ENCODE data around the gene SLC25A10.

DNA sequence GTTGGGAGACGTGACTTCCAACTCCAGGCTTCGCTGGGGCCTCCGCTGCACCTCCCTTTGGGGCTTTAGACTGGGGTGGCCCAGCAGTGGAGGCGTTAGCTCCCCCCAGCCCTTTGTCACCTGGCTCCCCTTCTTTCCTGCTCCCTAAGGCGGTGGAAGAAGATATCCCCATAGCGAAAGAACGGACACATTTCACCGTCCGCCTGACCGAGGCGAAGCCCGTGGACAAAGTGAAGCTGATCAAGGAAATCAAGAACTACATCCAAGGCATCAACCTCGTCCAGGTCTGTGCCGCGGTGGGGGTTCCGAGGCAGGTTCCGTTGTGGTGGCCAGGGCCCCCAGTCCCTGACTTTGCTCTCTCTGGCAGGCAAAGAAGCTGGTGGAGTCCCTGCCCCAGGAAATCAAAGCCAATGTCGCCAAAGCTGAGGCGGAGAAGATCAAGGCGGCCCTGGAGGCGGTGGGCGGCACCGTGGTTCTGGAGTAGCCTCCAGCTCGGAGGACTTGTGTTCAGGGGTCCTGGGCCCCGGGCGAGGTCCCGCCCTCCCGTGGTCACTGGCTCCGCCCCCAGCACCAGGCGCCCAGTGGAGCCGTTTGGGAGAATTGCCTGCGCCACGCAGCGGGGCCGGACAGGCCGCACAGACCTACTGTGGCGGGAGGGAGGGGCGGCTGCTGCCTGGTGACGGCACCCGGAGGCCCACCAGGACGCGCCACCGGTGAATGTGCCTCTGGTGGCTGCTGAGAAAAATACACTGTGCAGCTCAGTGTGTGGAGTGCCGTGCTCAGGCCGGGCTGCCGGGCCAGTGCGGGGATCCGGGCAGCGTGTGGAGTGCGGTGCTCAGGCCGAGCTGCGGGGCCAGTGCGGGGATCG lies 5.1 kb upstream of the SLC25A10 start:
- TF ChIP-seq KDM5A (IDR thresholded peaks at IDR 0.05; ENCODE audit: low read length) (no peak), CEBPB (IDR thresholded peaks at IDR 0.05; ENCODE audit: low read depth, low read length) (no peak), SAP30 (IDR thresholded peaks at IDR 0.05; ENCODE audit: insufficient read depth, insufficient replicate concordance, low read length) (no peak), POLR2A (IDR thresholded peaks at IDR 0.05; ENCODE audit: control extremely low read depth in 1 of 2, low read depth in 2 of 2, low read length in 2 of 2) (no peak), EZH2 (IDR thresholded peaks at IDR 0.05; ENCODE audit: low read depth, low read length, severe bottlenecking) (no peak), HDAC6 (IDR thresholded peaks at IDR 0.05; ENCODE audit: low read depth, low read length) (no peak), ZNF274 (IDR thresholded peaks at IDR 0.05; ENCODE audit: borderline replicate concordance, extremely low read depth, low read length) (no peak)
- TF ChIP-seq, protein P1, sequence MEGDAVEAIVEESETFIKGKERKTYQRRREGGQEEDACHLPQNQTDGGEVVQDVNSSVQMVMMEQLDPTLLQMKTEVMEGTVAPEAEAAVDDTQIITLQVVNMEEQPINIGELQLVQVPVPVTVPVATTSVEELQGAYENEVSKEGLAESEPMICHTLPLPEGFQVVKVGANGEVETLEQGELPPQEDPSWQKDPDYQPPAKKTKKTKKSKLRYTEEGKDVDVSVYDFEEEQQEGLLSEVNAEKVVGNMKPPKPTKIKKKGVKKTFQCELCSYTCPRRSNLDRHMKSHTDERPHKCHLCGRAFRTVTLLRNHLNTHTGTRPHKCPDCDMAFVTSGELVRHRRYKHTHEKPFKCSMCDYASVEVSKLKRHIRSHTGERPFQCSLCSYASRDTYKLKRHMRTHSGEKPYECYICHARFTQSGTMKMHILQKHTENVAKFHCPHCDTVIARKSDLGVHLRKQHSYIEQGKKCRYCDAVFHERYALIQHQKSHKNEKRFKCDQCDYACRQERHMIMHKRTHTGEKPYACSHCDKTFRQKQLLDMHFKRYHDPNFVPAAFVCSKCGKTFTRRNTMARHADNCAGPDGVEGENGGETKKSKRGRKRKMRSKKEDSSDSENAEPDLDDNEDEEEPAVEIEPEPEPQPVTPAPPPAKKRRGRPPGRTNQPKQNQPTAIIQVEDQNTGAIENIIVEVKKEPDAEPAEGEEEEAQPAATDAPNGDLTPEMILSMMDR (IDR thresholded peaks at IDR 0.05; ENCODE audit: control extremely low read depth in 1 of 3, insufficient read depth in 1 of 3, low read depth in 1 of 3, low read length in 3 of 3), result peak in 1 of 3 experiments; percentile 6; a peak in 1 of 4 replicates

Data from H1 (cell line).